ENCODE data around the gene PDK2.

PDK2 gene

GRCh38 chr17:50150354-50151040, 55.3 kb downstream of the PDK2 start, which contains the start of gene PPP1R9B:
TSS of gene PPP1R9B (minus strand) at chr17:50150677. CDS start at chr17:50150513, 164 bp downstream.
- no peak for DNase-seq (ENCODE audit: low read depth)

GRCh38 chr17:50151041-50151936, 56.1 kb downstream of the PDK2 start:
- peak; percentile 75 for DNase-seq (ENCODE audit: low read depth)

GRCh38 chr17:50151937-50152547, 56.9 kb downstream of the PDK2 start:
- peak; percentile 20 for DNase-seq (ENCODE audit: low read depth)

- no peak for DNase-seq (ENCODE audit: low read depth)
Observed at GRCh38 chr17:50152736-50153135, 57.6 kb downstream of the PDK2 start.

DNA sequence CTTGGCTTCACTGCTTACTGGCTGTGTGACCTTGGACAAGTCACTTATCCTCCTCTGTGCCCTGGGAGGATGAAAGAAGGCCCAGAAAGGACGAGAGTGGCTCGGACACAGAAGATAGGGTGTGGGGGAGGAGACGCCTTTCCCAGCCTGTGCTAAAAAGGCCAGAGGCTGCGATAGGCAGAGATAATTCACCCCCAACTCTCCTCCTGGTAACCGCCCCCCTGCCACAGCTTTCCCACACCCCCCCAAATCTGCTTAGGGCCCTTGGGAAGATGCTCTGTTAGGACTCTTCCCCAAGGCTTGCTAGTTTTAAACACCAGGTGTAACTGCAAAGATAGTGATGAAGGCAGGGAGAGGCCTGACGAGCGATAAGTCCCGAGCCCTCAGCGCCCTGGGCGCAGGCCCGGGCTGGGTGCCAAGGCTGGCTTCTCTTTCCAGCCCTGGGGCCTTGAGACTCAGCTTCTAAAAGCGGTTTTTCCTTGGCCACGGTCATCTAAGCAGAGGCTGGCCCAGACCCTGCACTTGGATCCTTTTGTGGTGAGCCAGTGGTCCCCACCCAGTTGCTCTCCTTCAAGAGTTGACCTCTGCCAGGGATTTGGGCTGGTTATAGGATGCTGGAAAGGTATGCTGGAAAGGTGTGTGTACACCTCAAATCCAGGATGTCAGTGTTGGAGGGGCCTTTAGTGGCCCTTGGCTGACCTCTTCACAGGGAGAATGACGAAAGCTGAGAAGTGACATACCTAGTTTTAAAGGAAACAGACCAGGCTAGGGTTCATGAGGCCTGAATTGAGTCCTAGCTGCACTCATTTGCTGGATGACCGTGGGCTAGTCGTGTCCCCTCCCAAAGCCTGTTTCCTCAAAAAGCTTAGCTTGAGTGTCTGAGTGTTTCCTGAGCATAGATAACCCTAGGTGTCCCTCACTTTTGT, 58.8 kb downstream of the PDK2 start:
- no peak for DNase-seq (ENCODE audit: low read depth)

GRCh38 chr17:50154604-50155003, 59.5 kb downstream of the PDK2 start:
- no peak for DNase-seq (ENCODE audit: low read depth)

- no peak for DNase-seq (ENCODE audit: low read depth)
Observed at GRCh38 chr17:50155115-50155819, 60.1 kb downstream of the PDK2 start.

- DNase-seq (ENCODE audit: low read depth) = no peak
Observed at GRCh38 chr17:50157891-50158290, 62.7 kb downstream of the PDK2 start.

DNA sequence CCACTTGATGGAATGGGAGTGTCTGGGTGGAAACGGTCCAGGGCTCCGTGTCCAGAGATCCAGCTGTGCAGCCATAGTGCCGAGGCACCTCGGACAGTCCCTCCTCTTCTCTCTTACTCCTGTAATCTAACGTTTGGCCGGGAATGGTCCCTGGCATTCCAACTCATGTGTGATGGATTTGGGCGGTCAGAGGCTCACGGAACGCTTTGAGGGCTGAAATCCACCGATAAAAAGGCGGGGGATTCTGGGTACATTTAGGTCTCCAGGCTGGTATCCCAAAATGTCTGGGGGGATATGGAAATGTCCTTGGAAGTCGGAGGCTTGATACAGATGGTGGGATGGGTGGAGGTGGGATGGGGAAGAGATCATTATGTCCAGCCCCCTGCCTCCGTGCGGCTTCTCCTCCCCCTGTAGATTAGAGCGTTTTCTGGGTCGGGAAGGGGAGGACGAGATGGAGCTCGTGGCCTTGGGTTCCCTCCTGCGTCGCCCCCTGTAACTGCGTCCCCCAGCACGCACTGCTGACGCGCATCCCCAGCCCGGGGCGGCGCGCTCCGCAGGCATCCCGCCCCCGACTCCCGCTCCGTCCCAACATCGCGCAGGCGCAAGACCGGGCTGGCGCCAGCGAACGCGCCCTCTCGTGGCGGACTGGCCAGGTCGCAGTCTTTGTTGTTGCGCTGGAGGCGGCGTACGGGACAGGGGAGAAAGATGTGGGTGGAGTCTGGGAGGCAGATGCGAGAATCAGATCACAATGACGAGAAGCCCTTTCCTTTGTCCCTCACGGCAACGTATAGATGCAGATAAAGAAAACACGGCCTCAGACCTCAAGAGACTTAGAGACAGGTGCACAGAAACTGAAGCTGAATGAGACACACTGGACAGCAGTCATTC, 66.1 kb downstream of the PDK2 start:
- DNase-seq (ENCODE audit: low read depth) = peak; percentile 91
